GM03348 (cell line): Measurements from ENCODE around the gene HNRNPC.
A peak's percentile ranks its signal among the peaks of the same experiment; 100 is the strongest.
"Not testable (repeated sequence)": the region's sequence is repeated elsewhere in the genome, so short reads cannot be mapped to it uniquely, and the experiment has no call there.

Experiments
- DNase-seq: peaks from one replicate; pipeline ENCODE4 v3.0.0; 2012; ENCODE audit warnings: low spot score

Gene HNRNPC

DNA sequence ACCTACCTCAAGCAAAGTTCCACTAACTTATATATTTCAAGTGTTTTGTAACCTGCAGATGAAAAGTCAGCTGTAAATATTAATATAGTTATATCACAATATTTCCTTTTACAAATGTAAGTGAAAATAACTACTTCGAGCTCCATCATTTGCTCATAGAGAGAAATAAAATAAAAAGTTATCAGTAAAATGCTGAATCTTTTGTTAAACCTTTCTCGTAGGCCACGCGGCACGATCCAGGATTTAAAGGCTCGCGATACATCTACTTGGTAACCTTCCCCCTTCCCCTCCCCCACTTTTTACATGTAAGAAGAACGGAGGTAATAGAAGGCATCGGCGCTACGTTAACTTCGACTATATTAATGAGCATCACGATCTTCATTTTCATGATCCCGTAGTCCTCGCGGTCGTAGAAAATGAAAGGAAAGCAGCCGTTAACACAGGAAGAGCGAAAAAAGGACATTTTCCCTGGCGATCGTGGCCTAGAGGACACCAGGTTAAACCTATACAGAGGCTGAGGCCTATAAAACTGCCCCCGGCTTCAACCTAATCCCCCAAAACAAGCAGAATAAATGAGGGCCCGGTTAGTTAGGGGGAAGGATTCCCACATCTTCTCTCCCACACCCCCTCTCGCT lies 508 bp downstream of the HNRNPC start:
- no peak for DNase-seq

DNA sequence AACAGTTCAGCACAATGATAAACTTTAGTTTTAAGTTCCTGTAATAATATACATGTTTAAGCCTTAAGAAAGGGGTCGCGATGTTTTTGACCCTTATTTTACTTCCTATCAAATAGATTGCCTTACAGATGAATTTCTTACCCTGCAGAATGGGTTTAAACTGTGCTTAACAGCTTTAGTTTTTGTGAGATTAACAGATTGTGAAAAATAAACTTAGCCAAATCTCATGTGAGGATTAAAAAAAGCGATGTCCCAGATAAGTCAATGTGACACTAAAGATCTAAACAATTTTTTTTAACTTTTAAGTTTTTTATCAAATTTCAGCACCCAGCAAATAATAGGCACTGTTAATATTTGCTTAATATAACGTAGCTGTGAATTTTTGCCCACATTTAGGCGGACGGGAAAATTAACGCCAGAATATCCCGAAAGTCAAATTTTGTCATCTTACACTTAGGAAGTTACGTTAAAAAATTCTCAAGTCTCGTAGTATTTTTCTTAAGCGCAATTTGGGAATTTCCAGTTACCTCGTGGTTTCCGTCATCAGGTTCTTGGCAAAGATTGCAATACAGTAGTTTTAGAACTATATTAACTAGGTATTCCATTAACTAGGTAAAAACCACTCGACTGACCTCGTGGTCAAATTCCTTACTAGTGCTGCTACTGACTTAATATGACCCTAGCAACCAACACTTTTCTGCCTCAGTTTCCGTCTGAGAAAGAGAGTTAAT lies 1.2 kb downstream of the HNRNPC start:
- DNase-seq, result no peak

DNA sequence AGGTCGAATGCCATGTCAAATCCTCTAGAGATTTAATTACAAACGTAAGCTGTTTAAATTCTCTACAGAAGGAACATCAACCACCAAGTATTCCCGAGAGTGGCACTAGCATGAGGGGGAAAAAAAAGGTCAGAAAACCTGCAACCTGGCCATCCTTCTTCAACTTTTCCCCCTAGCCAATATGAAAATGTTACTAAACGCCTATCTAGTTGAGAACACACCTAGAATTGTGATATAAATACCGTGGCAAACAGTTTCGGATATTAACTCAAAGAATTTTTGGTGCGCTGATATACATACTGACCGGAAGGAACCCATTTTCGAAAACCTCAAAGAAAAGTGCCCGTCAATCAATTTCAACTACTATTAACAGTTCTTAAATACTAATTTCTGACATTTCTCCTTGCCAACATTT lies 1.8 kb downstream of the HNRNPC start:
- no peak for DNase-seq

DNA sequence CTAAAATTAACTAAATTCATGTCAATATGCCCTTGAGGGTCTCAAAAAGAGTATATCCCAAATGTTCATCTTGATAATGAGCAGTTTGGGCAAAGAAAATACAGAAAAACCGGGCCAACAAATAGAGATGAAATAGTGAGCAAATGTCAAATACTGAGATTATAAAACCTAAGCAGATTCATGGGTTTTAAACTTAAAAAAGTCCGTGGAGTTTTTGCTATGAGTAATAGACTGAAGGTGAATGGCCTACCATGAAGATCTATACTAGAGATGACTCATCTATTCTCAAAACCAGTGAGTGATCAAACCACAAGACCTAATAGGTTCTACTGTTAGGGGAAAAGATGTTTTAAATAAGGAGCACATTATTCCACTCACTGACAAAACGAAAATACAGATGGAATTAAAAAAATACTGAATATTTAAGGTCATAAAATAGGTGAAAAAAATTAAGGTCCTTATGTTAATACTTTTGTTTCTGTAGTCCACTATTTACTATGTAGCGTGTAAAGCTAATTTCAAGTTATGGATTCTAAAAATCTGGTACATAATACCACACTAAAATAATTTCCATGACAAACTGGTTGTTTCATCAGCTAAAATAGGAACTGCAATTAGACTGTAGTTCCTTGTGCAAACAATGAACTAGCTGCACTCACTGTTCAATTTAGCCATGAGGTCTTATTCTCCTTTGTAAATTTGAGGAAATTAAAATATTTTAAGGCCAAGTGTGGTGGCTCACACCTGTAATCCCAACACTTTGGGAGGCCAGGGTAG lies 5.0 kb downstream of the HNRNPC start:
- peak; percentile 66 for DNase-seq

DNA sequence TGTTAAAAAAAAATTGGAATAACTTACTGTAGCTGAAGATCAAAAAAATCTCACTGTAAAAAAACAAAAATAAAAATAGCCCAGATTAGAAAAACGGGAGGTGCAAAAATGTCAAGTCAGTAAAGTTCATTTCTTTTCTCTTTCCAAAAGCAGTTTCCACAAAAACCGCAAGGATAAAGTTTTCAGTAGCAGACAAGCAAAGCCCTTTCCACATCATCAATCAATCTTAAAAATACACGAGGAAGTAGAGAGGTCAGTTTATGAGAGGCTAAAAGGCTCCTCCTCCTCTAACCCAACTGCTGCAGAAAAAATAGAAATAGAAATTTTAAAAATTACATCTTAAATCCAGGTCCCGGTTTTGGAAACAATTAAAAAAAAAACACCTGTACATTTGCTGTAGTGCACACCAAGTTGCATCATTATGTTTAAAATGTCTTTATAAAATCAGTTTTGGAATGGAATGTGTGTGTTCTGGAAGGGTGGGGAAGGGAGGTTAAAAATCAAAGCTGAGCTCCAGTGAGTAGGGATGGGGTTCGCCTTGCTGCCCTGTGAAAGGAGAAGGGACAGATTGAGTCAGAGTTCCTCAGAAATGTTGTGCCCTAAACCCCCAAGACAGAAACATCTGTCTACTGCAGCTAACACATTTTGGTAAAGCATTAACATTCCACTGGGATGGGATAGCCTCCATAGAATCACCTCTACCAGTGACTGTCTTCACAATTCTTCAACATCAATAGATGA lies 5.8 kb downstream of the HNRNPC start:
- peak; percentile 12 for DNase-seq

DNA sequence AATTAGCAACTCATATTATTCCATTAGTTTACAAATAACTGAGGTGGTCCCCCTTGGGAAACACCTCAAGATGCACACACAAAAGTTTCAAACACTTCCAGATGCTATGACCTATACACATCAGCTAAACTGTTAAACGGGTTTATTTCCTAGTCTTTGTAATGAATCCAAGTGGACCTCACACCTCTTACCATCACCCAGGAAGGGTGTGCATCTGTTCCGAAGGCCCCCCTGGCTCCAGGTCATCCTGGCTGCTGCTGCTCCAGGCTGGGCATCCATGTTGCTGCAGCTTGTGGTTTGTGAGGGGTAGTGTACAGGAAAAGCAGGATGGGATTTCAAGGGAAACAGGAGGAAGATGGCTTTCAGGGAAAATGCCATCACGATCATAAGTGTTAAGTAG lies 6.8 kb downstream of the HNRNPC start:
- DNase-seq, result no peak

DNA sequence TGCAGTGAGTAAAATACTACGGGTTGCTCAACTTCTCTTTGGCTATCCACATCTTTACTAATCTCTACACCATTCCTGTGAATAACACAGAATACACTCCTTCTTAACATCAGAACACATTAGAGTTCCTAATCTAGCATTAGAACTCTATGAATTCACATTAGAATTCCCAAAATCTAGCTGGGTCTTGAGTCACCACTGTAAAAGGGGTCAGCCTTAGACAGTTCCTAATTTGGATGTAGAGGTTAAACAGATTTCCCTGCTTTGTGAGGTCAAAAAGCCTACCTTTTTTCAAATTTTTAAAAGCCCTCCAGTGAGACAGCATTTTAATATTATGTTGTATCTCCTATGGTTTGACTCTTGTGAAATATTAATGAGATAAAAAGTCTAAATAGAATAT lies 7.4 kb downstream of the HNRNPC start:
- no peak for DNase-seq

DNA sequence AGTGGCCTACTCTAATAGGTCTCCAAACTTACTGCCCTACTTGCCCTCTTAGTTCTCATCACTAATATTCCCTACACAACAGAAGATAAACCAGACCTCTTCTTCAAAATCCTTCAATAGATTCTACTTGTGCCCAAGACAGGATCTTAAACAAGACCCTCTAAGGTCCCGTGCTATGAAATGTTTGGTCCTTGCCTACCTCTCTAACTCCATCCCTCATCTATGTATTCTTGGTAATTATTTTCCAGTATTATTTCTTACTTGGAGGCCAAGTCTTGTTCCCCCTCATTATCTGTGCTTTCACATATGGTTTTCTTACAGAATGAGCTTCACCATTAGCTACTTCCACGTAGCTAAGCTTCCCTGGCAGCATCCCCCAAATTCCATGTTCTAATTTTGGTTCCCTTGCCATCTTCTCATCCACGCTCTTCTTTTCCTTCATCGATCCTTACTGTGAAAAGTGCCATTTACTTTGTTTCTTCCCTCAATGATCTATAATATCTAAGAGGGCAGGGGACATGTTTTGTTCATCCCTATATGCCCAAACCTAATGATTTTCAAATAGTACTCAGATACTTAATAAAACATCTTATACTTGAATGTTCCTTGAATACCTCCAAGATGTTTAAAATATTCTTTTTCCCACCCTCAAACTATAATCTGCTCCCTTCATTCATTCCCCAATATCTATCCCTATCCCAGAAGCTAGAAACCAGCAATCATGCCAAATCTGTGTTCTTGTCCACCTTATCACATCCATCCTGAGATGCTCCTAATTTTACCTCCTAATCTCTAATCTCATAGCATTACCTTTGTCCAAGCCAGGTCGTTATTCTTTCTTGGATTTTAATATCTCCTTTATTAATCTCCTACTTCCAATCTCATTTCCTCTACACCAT lies 10.1 kb downstream of the HNRNPC start:
- DNase-seq, result no peak

DNA sequence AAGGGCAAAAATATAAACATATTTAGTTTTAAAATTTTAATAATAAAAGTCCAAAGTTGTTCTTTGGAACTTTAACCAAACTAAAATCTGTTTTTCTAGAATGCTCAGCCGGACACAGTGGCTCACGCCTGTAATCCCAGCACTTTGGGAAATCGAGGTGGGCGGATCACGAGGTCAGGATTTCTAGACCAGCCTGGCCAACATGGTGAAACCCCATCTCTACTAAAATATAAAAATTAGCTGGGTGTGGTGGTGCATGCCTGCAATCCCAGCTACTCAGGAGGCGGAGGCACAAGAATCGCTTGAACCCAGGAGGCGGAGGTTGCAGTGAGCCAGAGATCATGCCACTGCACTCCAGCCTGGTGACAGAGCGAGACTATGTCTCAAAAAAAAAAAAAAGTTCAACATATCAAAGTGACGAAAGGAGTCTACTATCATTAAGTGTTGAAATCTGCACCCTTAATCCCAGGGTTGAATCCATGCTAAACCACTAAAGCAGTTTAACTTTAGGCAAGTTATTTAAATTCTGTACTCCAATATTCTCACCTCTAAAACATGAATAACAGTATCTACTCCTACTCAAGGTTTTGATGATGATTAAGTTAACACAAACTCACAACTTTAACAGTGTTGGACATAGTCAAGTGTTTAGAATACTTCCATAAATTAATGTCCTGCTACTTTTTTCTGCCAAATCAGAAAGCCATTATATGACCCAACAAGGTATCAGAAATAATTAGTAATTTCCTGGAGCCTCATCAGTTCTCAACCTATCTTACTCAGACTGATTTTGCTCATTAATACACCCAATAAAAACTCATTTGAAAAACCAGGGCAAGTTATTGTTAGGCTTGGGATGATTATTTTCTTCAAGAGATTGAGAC lies 11.0 kb downstream of the HNRNPC start:
- no peak for DNase-seq

DNA sequence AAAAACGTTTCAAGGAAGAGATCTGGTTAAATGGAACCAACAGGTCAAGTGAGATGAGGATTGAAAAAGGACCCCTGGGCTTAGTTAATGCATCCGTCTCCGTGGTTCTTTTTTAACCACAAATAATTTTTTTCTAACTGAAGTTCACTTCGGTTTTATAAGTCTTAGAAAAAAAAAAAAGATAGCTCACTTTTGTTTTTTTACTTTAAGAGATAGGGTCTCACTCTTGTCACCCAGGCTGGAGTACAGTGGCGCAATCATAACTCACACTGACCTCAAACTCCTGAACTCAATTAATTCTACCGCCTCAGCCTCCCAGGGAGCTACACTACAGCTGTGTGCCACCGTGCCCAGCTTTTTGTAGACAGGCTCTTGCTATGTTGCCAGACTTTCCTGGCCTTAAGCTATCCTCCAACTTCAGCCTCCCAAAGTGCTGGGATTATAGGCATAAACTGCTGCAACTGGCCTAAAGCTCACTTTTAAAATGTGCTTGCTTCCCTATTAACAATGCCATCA lies 11.8 kb downstream of the HNRNPC start:
- no peak for DNase-seq

DNA sequence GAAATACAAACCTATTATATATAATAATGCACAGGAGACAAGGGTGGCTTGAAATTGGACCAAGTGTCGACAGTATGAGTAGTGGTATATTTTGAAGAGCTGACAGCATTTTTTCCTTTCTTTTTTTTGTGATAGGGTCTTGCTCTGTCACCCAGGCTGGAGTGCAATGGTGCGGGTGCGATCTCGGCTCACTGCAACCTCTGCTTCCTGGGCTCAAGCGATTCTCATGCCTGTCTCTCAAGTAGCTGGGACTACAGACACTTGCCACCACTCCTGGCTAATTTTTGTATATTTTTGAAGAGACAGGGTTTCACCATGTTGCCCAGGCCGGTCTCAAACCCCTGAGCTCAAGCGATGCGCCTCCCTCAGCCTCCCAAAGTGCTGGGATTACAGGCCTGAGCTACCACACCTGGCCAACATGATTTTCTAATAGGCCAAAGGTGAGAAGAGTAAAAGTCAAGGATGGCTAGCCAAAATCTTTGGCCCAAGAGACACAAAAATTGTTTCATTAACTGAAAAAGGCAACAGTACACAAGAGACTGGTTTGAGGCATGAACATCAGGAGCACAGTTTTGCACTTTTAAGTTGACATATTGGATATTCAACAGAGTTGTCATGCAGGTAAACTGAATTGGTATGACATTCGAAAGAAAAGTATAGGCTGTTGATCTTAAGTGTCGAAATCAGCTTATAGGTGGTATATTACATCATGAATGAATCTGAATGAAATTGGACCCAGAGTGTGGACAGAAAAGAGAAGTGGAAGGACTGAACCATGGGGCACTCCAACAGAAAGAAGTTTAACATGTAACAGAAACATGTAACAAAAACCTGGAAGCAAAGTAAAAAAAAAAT lies 12.5 kb downstream of the HNRNPC start:
- no peak for DNase-seq

DNA sequence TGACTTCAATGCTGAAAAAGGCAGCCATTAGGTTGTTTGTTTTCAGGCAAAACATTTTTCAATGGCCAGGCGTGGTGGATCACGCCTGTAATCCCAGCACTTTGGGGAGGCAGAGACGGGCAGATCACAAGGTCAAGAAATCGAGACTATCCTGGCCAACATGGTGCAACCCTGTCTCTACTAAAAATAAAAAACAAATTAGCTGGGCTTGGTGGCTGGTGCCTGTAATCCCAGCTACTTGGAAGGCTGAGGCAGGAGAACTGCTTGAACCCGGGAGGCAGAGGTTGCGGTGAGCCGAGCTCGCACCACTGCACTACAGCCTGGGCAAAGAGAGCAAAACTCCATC lies 13.2 kb downstream of the HNRNPC start:
- not testable (repeated sequence) for DNase-seq

DNA sequence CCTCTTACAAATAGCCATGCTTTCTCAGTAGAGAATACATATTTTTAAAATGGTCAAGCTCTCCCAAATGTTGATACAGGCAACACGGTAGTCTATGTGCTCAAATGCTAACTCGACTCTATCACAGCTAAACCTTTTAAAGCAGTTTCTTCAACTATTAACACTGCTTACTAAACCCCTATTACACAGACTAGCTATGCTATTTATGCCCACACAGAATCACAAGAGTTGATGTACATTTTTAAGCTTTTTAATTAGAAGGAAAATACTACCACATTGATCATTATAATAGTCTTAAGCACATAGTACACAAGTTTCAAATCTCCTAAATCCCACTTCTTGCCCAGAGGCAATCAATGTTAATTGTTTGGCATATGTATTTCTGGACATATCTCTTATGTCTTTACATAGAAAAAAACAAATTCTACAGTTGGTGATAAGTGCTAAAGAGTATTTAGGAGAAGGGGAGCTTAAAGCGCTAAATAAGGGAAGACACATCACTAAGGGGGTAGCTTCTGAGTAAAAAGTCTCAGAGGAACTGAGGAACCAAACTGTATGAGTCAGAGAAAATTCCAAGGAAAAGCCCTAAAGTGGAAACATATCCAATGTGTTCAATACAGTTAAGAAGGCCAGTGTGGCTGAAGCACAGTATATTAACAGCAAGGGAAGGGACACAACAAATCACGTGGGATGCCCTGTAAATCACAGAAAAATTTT lies 13.7 kb downstream of the HNRNPC start:
- DNase-seq, result peak; percentile 26

DNA sequence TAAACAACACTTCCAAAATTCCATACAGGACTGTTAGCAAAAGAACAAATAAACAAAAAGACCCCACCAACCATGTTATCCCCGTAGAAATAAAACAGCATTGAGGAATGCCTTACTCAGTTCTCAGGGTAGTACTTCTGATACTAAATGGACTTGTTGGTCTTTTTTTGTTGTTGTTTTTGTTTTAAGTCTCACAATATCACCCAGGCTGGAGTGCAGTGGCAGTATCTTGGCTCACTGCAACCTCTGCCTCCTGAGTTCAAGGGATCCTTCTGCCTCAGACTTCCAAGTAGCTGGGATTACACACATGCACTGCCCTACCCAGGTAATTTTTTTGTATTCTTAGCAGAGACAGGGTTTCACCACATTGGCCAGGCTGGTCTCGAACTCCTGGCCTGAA lies 17.1 kb downstream of the HNRNPC start:
- DNase-seq, result no peak

DNA sequence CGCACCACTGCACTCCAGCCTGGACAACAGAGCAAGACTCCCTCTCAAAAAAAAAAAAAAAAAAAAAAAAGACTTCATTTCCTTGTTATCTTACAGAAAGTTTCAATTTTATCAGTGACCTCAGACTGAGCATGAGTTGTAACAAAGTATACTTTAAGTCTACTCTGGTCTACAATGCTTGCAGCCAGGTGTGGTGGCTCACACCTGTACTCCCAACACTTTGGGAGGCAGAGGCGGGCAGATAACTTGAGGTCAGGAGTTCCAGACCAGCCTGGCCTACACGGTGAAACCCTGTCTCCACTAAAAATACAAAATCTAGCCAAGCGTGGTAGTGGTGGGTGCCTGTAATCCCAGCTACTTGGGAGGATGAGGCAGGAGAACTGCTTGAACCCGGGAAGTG lies 18.0 kb downstream of the HNRNPC start:
- no peak for DNase-seq

DNA sequence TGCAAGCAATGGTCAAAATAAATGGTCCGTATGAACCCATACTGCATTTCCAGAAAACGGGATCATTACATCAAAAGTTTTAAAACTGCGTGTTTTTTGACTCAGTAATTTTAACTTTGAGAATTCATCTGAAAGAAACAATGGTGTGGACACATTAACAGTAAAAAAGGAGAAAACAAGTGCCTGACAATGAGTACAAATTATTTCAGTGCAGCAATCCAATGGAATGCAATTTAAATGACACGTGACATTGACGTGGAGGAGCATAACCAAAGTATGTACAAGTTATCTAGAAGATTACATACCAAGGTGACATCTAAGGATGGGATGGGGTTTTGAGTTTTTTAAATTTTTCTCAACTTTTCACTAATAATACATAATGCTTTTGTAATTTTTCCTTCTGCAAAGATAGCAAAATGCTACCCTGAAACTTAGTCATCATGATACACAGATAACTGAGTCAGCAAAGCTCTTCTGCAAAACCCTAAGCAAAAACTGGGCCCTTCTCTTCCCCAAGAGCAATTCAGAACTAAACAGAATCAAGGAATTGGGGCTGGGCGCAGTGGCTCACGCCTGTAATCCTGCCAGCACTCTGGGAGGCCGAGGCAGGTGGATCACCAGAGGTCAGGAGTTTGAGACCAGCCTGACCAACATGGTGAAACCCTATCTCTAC lies 20.4 kb downstream of the HNRNPC start:
- DNase-seq, result no peak

DNA sequence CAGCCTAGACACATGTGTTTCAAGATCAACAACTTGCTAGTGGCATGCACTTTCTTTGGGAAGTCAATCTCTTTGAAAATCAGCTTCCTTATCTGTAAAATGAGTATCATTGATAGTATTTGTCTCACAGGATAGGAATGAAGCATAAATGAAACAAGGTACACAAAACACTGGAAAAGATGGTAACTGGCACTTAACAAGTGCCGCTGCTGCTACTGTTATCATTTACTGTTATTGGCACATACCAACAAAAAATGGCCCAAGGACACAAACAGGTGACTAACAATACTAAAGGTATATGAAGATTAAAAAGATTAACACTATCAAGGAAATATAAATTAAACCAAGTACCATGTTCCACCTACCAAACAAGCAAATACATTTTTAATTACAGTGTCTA lies 20.9 kb downstream of the HNRNPC start:
- no peak for DNase-seq

DNA sequence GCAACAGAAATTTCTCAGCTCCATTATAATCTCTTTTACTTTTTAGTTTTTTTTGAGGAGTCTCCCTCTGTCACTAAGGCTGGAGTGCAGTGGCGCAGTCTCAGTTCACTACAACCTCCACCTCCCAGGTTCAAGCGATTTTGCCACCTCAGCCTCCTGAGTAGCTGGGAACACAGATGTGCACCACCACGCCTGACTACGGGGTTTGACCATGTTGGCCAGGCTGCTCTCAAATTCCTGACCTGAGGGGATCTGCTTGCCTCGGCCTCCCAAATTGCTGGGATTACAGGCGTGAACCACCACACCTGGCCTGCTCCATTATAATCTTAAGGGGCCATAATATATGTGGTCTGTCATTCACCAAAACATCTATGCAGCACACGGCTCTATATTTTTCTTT lies 23.4 kb downstream of the HNRNPC start:
- DNase-seq, result no peak
